ENCODE data around the gene ORAI3.
A peak's percentile ranks its signal among the peaks of the same experiment; 100 is the strongest.

Gene ORAI3

GRCh38 chr16:30965436-30965835 lies 16.6 kb downstream of the ORAI3 start:
- H3K79me2 ChIP-seq (ENCODE audit: control insufficient read depth, insufficient read depth, low read length, poor library complexity) = no peaks in the 10 kb centered on the region
- no peak overlapping the region for H3K14ac ChIP-seq (ENCODE audit: low read length)
- no peak overlapping the region for H3K9ac ChIP-seq (ENCODE audit: low read length)
- H4K8ac ChIP-seq (ENCODE audit: low read depth, low read length) = no peak overlapping the region
- H2BK5ac ChIP-seq (ENCODE audit: low read depth, low read length, poor library complexity) = no peak overlapping the region
- no peaks in the 10 kb centered on the region for H3K79me1 ChIP-seq (ENCODE audit: low read length)
- H3K36me3 ChIP-seq (ENCODE audit: control insufficient read depth in 1 of 2, insufficient read depth in 2 of 2, low read length in 2 of 2) = peaks cover 76 to 79% of the 10 kb centered on the region in 2 experiments
- no peak overlapping the region for H4K12ac ChIP-seq (ENCODE audit: low read depth, low read length)
- no CpG with 5 or more reads among the region's 15 CpGs for WGBS (ENCODE audit: extremely low coverage, insufficient coverage, insufficient read length)
- no peak overlapping the region for H3K23ac ChIP-seq (ENCODE audit: low read length)
- no peak overlapping the region for H2AFZ ChIP-seq (ENCODE audit: insufficient read depth, low read length, poor library complexity)
- H3K18ac ChIP-seq (ENCODE audit: low read length) = no peak overlapping the region
- no peak overlapping the region for H3K4me2 ChIP-seq (ENCODE audit: low read length)
- no peak overlapping the region for H2BK12ac ChIP-seq (ENCODE audit: low read length)
- H2AK5ac ChIP-seq (ENCODE audit: low read length) = no peak overlapping the region
- no peak overlapping the region for H3K27ac ChIP-seq (ENCODE audit: low read depth, low read length)
- H3K4me3 ChIP-seq (ENCODE audit: low read depth, low read length) = no peak overlapping the region
- no peaks in the 10 kb centered on the region for H3K27me3 ChIP-seq (ENCODE audit: insufficient read depth, low read length)
- no peak overlapping the region for H2BK120ac ChIP-seq (ENCODE audit: insufficient read depth, low read length, poor library complexity)
- H4K91ac ChIP-seq (ENCODE audit: low read depth, low read length) = no peak overlapping the region
- H3K4me1 ChIP-seq (ENCODE audit: control insufficient read depth in 1 of 2, insufficient read depth in 2 of 2, low read length in 2 of 2) = no peaks in the 10 kb centered on the region
- no peak overlapping the region for H3K4ac ChIP-seq (ENCODE audit: low read depth, low read length)
- H3K9me3 ChIP-seq (ENCODE audit: insufficient read depth, low read depth, low read length) = no peaks in the 10 kb centered on the region
- no peak for DNase-seq

- H3K4me2 ChIP-seq (ENCODE audit: low read length) = no peak overlapping the region
- no peaks in the 10 kb centered on the region for H3K27me3 ChIP-seq (ENCODE audit: insufficient read depth, low read length)
- H3K9me3 ChIP-seq (ENCODE audit: insufficient read depth, low read depth, low read length) = no peaks in the 10 kb centered on the region
- no peak overlapping the region for H4K12ac ChIP-seq (ENCODE audit: low read depth, low read length)
- H4K8ac ChIP-seq (ENCODE audit: low read depth, low read length) = no peak overlapping the region
- H3K4me1 ChIP-seq (ENCODE audit: control insufficient read depth in 1 of 2, insufficient read depth in 2 of 2, low read length in 2 of 2) = no peaks in the 10 kb centered on the region
- WGBS (ENCODE audit: extremely low coverage, insufficient coverage, insufficient read length) = no CpG with 5 or more reads among the region's 19 CpGs
- H3K9ac ChIP-seq (ENCODE audit: low read length) = peak overlapping the region; percentile 55
- no peaks in the 10 kb centered on the region for H3K79me2 ChIP-seq (ENCODE audit: control insufficient read depth, insufficient read depth, low read length, poor library complexity)
- H3K4me3 ChIP-seq (ENCODE audit: low read depth, low read length) = peak overlapping the region; percentile 8
- H2BK12ac ChIP-seq (ENCODE audit: low read length) = no peak overlapping the region
- no peak overlapping the region for H3K14ac ChIP-seq (ENCODE audit: low read length)
- no peak overlapping the region for H3K23ac ChIP-seq (ENCODE audit: low read length)
- no peak overlapping the region for H2BK5ac ChIP-seq (ENCODE audit: low read depth, low read length, poor library complexity)
- H4K91ac ChIP-seq (ENCODE audit: low read depth, low read length) = no peak overlapping the region
- no peaks in the 10 kb centered on the region for H3K79me1 ChIP-seq (ENCODE audit: low read length)
- DNase-seq = no peak
- H2AK5ac ChIP-seq (ENCODE audit: low read length) = no peak overlapping the region
- H3K18ac ChIP-seq (ENCODE audit: low read length) = no peak overlapping the region
- no peak overlapping the region for H2BK120ac ChIP-seq (ENCODE audit: insufficient read depth, low read length, poor library complexity)
- H2AFZ ChIP-seq (ENCODE audit: insufficient read depth, low read length, poor library complexity) = no peak overlapping the region
- no peak overlapping the region for H3K4ac ChIP-seq (ENCODE audit: low read depth, low read length)
- H3K36me3 ChIP-seq (ENCODE audit: control insufficient read depth in 1 of 2, insufficient read depth in 2 of 2, low read length in 2 of 2) = peaks cover 79 to 80% of the 10 kb centered on the region in 2 experiments
- H3K27ac ChIP-seq (ENCODE audit: low read depth, low read length) = no peak overlapping the region
Observed at GRCh38 chr16:30966033-30966619, 17.3 kb downstream of the ORAI3 start.

- H3K18ac ChIP-seq (ENCODE audit: low read length) = no peak overlapping the region
- no peak overlapping the region for H4K8ac ChIP-seq (ENCODE audit: low read depth, low read length)
- no peaks in the 10 kb centered on the region for H3K9me3 ChIP-seq (ENCODE audit: insufficient read depth, low read depth, low read length)
- H4K12ac ChIP-seq (ENCODE audit: low read depth, low read length) = no peak overlapping the region
- H3K27me3 ChIP-seq (ENCODE audit: insufficient read depth, low read length) = no peaks in the 10 kb centered on the region
- H3K79me1 ChIP-seq (ENCODE audit: low read length) = no peaks in the 10 kb centered on the region
- no peak overlapping the region for H3K4me2 ChIP-seq (ENCODE audit: low read length)
- H4K91ac ChIP-seq (ENCODE audit: low read depth, low read length) = no peak overlapping the region
- no peak overlapping the region for H2BK5ac ChIP-seq (ENCODE audit: low read depth, low read length, poor library complexity)
- WGBS (ENCODE audit: extremely low coverage, insufficient coverage, insufficient read length) = no CpG with 5 or more reads among the region's 4 CpGs
- no peak overlapping the region for H3K4me3 ChIP-seq (ENCODE audit: low read depth, low read length)
- H3K27ac ChIP-seq (ENCODE audit: low read depth, low read length) = no peak overlapping the region
- H3K9ac ChIP-seq (ENCODE audit: low read length) = no peak overlapping the region
- no peak overlapping the region for H3K14ac ChIP-seq (ENCODE audit: low read length)
- H2BK120ac ChIP-seq (ENCODE audit: insufficient read depth, low read length, poor library complexity) = no peak overlapping the region
- H2AK5ac ChIP-seq (ENCODE audit: low read length) = no peak overlapping the region
- H2BK12ac ChIP-seq (ENCODE audit: low read length) = no peak overlapping the region
- H3K4ac ChIP-seq (ENCODE audit: low read depth, low read length) = no peak overlapping the region
- no peak overlapping the region for H3K23ac ChIP-seq (ENCODE audit: low read length)
- H2AFZ ChIP-seq (ENCODE audit: insufficient read depth, low read length, poor library complexity) = no peak overlapping the region
- no peaks in the 10 kb centered on the region for H3K79me2 ChIP-seq (ENCODE audit: control insufficient read depth, insufficient read depth, low read length, poor library complexity)
- H3K36me3 ChIP-seq (ENCODE audit: control insufficient read depth in 1 of 2, insufficient read depth in 2 of 2, low read length in 2 of 2) = peaks cover 76 to 83% of the 10 kb centered on the region in 2 experiments
- no peak for DNase-seq
- no peaks in the 10 kb centered on the region for H3K4me1 ChIP-seq (ENCODE audit: control insufficient read depth in 1 of 2, insufficient read depth in 2 of 2, low read length in 2 of 2)
Observed at GRCh38 chr16:30967795-30968194, 18.9 kb downstream of the ORAI3 start.

GRCh38 chr16:30969246-30969842 lies 20.5 kb downstream of the ORAI3 start:
- Histone ChIP-seq H3K9ac (ENCODE audit: low read length) (no peak overlapping the region), H4K12ac (ENCODE audit: low read depth, low read length) (no peak overlapping the region), H2BK12ac (ENCODE audit: low read length) (no peak overlapping the region), H3K9me3 (ENCODE audit: insufficient read depth, low read depth, low read length) (no peaks in the 10 kb centered on the region), H3K14ac (ENCODE audit: low read length) (no peak overlapping the region), H3K79me2 (ENCODE audit: control insufficient read depth, insufficient read depth, low read length, poor library complexity) (no peaks in the 10 kb centered on the region), H3K18ac (ENCODE audit: low read length) (no peak overlapping the region), H3K79me1 (ENCODE audit: low read length) (no peaks in the 10 kb centered on the region), H2AFZ (ENCODE audit: insufficient read depth, low read length, poor library complexity) (no peak overlapping the region), H4K91ac (ENCODE audit: low read depth, low read length) (no peak overlapping the region), H4K8ac (ENCODE audit: low read depth, low read length) (no peak overlapping the region), H3K4me1 (ENCODE audit: control insufficient read depth in 1 of 2, insufficient read depth in 2 of 2, low read length in 2 of 2) (no peaks in the 10 kb centered on the region), H2BK120ac (ENCODE audit: insufficient read depth, low read length, poor library complexity) (no peak overlapping the region), H3K4ac (ENCODE audit: low read depth, low read length) (no peak overlapping the region), H3K4me3 (ENCODE audit: low read depth, low read length) (no peak overlapping the region), H2AK5ac (ENCODE audit: low read length) (no peak overlapping the region), H3K36me3 (ENCODE audit: control insufficient read depth in 1 of 2, insufficient read depth in 2 of 2, low read length in 2 of 2) (peaks cover 75 to 87% of the 10 kb centered on the region in 2 experiments), H3K27me3 (ENCODE audit: insufficient read depth, low read length) (no peaks in the 10 kb centered on the region), H2BK5ac (ENCODE audit: low read depth, low read length, poor library complexity) (no peak overlapping the region), H3K23ac (ENCODE audit: low read length) (no peak overlapping the region), H3K4me2 (ENCODE audit: low read length) (no peak overlapping the region), H3K27ac (ENCODE audit: low read depth, low read length) (no peak overlapping the region)
- no CpG with 5 or more reads among the region's 19 CpGs for WGBS (ENCODE audit: extremely low coverage, insufficient coverage, insufficient read length)
- no peak for DNase-seq

All from trophoblast cell (in vitro differentiated cells and primary cell).